GM19351 (cell line): ENCODE results near the gene AMER1.
A peak's percentile ranks its signal among the peaks of the same experiment; 100 is the strongest.
"Not testable (repeated sequence)": the region's sequence is repeated elsewhere in the genome, so short reads cannot be mapped to it uniquely, and the experiment has no call there.

Source experiments
- ATAC-seq: cut with Tn5 transposase; IDR thresholded peaks from one replicate; pipeline ENCODE4 v1.9.1; 2021; ENCODE audit warnings: mild to moderate bottlenecking, moderate library complexity; ENCODE audit not compliant: unreplicated experiment

Gene AMER1

GRCh38 chrX:64205441-64205734, at the start of gene AMER1:
Gene AMER1 (minus strand): TSS chrX:64205708. CDS start chrX:64193286, 12,422 bp downstream.
- ATAC-seq = peak; percentile 45

GRCh38 chrX:64230123-64230970, 24.8 kb upstream of the AMER1 start, which contains the start of gene ASB12:
Gene ASB12 (minus strand): TSS chrX:64230607. CDS start chrX:64225650, 4,957 bp downstream.
- ATAC-seq = no peak

GRCh38 chrX:64229154-64229553, 23.6 kb upstream of the AMER1 start:
- no peak for ATAC-seq

- no peak for ATAC-seq
Measured at GRCh38 chrX:64218023-64218422, 12.5 kb upstream of the AMER1 start.

GRCh38 chrX:64213989-64214388, 8.5 kb upstream of the AMER1 start:
- ATAC-seq = not testable (repeated sequence)

GRCh38 chrX:64206556-64207162, 1.2 kb upstream of the AMER1 start:
- ATAC-seq = no peak

GRCh38 chrX:64205735-64206501, 410 bp upstream of the AMER1 start:
- ATAC-seq = peak; percentile 76

- peak; percentile 17 for ATAC-seq
Measured at GRCh38 chrX:64204701-64205440, 637 bp downstream of the AMER1 start.

- ATAC-seq = no peak
Measured at GRCh38 chrX:64204252-64204651, 1.3 kb downstream of the AMER1 start.

- no peak for ATAC-seq
Measured at GRCh38 chrX:64202808-64203325, 2.6 kb downstream of the AMER1 start.

- ATAC-seq = peak; percentile 35
Measured at GRCh38 chrX:64198036-64198435, 7.5 kb downstream of the AMER1 start.

GRCh38 chrX:64196606-64197005, 8.9 kb downstream of the AMER1 start:
- no peak for ATAC-seq

- no peak for ATAC-seq
Measured at GRCh38 chrX:64195862-64196261, 9.6 kb downstream of the AMER1 start.

GRCh38 chrX:64192673-64193072, 12.8 kb downstream of the AMER1 start:
- no peak for ATAC-seq

GRCh38 chrX:64192040-64192439, 13.5 kb downstream of the AMER1 start:
- ATAC-seq = no peak

- ATAC-seq = no peak
Measured at GRCh38 chrX:64191281-64192010, 14.1 kb downstream of the AMER1 start.

- ATAC-seq = no peak
Measured at GRCh38 chrX:64190136-64190740, 15.3 kb downstream of the AMER1 start.

GRCh38 chrX:64188901-64189300, 16.6 kb downstream of the AMER1 start:
- ATAC-seq = no peak

GRCh38 chrX:64187762-64188150, 17.8 kb downstream of the AMER1 start:
- ATAC-seq = no peak
